Measurements from ENCODE around the gene YBEY. TPM values are rescaled to one million over a fixed set of nuclear protein-coding genes. Genes with fewer than 3 reads are reported as not detected.

Gene YBEY
- total and polyA plus RNA-seq, 8 donors: 4.4 to 15.3 (median 6.8) TPM

DNA sequence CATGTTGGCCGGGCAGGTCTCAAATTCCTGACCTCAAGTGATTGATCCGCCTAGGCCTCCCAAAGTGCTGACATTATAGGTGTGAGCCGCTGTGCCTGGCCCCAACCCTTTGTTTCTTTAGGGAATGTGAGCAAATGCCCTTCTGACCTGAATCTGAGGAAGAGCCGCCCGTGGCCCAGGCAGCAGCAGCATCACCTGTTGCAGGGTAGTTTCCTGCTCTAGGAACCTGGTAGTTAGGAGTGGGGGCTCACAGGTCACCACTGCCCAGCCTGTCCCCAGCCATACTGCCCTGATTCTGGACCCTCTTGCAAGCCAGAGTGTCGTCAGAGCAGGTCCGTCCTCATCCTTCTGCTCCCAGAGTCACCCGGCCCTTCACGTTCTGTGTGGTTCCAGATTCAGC, 13.0 kb downstream of the YBEY start:
- Histone ChIP-seq H3K36me3 (no peaks in the 10 kb centered on the region), H3K4me1 (no peaks in the 10 kb centered on the region), H3K9me3 (no peaks in the 10 kb centered on the region), H3K4me3 (no peak overlapping the region), H3K27ac (no peak overlapping the region), H3K27me3 (no peaks in the 10 kb centered on the region)
- DNase-seq (no peak), FAIRE-seq (no peak), ATAC-seq (no peak)
- WGBS, 2 donors: 86 to 87% methylated on average over 9 of the region's 9 CpGs
- TF ChIP-seq, protein P1, sequence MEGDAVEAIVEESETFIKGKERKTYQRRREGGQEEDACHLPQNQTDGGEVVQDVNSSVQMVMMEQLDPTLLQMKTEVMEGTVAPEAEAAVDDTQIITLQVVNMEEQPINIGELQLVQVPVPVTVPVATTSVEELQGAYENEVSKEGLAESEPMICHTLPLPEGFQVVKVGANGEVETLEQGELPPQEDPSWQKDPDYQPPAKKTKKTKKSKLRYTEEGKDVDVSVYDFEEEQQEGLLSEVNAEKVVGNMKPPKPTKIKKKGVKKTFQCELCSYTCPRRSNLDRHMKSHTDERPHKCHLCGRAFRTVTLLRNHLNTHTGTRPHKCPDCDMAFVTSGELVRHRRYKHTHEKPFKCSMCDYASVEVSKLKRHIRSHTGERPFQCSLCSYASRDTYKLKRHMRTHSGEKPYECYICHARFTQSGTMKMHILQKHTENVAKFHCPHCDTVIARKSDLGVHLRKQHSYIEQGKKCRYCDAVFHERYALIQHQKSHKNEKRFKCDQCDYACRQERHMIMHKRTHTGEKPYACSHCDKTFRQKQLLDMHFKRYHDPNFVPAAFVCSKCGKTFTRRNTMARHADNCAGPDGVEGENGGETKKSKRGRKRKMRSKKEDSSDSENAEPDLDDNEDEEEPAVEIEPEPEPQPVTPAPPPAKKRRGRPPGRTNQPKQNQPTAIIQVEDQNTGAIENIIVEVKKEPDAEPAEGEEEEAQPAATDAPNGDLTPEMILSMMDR (IDR thresholded peaks at IDR 0.05): no peak
- intact Hi-C loops (cut with DNase I): no loop called here

DNA sequence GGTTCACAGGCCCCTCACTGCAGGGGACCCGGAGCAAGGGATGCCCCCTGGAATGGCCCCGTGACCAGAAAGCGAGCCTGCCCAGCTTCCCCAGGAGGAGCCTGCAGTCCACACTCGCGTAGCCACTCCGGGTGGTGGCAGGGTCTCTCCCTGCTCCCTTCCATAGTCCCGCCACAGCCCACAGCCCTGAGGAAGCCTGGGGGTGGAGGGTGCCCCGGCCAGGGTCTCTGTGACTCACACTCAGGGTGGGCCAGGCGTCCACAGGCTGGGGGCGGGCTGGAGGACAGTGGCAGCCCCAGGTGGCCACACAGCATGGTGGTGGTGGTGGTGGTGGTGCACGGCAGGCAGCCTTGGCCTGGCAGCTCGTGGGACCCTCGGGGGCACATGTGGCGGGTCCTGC, 15.6 kb downstream of the YBEY start:
- H3K4me3 ChIP-seq: no peak overlapping the region
- no peaks in the 10 kb centered on the region for H3K9me3 ChIP-seq
- H3K27me3 ChIP-seq: no peaks in the 10 kb centered on the region
- no peaks in the 10 kb centered on the region for H3K36me3 ChIP-seq
- 95 to 98% methylated on average over 11 to 14 of the region's 14 CpGs for WGBS, 2 donors
- no peak for ATAC-seq
- H3K4me1 ChIP-seq: no peaks in the 10 kb centered on the region
- peak in 1 of 6 donors; percentile 70 for DNase-seq
- intact Hi-C loops (cut with DNase I): no loop called here
- TF ChIP-seq, protein P1 (IDR thresholded peaks at IDR 0.05): no peak
- no peak for FAIRE-seq
- no peak overlapping the region for H3K27ac ChIP-seq

DNA sequence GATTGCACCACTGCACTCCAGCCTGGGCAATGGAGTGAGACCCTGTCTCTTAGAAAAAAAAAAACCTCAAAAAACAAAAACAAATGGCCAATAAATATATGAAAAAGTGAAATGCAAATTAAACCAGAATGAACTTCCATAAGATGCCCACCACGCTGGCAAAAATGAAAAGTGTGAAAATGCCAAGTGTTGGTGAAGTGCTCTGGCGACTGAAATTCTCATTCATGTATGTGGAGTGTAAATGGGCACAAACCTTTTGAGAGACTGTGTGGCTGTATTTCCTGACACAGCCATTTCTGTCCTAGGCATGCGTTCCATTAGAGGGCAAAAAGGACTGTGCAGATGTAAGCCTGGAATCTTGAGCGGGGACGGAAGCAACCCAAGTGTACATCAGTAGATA, 18.3 kb downstream of the YBEY start:
- Histone ChIP-seq H3K36me3 (no peaks in the 10 kb centered on the region), H3K27me3 (no peaks in the 10 kb centered on the region), H3K9me3 (no peaks in the 10 kb centered on the region), H3K27ac (no peak overlapping the region), H3K4me1 (no peaks in the 10 kb centered on the region), H3K4me3 (no peak overlapping the region)
- FAIRE-seq (no peak), ATAC-seq (no peak), DNase-seq (no peak)
- TF ChIP-seq, protein P1 (IDR thresholded peaks at IDR 0.05): no peak
- intact Hi-C loops (cut with DNase I): no loop called here
- WGBS, 2 donors: 90 to 96% methylated on average over 5 of the region's 5 CpGs

DNA sequence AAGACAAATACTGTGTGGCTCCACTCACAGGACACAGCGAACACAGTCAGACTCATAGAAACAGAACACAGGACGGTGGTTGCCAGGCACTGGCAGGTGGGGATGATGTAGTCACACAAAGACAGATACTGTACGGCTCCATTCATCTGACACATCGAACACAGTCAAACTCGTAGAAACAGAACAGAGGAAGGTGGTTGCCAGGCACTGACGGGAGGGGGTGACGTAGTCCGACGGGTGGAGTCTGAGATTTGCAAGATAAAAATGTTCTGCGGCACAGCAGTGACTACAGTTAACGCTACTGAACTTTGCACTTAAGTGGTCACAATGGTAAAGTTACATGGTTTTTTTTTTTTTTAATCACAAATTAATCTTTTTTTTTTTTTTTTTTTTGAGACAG, 18.8 kb downstream of the YBEY start:
- DNase-seq (no peak), FAIRE-seq (no peak), ATAC-seq (peak in 3 of 4 donors; percentile 20 to 91 (median 84))
- WGBS, 2 donors: 92 to 94% methylated on average over 11 of the region's 11 CpGs
- Histone ChIP-seq H3K27ac (no peak overlapping the region), H3K4me3 (no peak overlapping the region), H3K4me1 (no peaks in the 10 kb centered on the region), H3K27me3 (no peaks in the 10 kb centered on the region), H3K9me3 (no peaks in the 10 kb centered on the region), H3K36me3 (no peaks in the 10 kb centered on the region)
- TF ChIP-seq, protein P1 (IDR thresholded peaks at IDR 0.05): no peak
- intact Hi-C loops (cut with DNase I): no loop called here

DNA sequence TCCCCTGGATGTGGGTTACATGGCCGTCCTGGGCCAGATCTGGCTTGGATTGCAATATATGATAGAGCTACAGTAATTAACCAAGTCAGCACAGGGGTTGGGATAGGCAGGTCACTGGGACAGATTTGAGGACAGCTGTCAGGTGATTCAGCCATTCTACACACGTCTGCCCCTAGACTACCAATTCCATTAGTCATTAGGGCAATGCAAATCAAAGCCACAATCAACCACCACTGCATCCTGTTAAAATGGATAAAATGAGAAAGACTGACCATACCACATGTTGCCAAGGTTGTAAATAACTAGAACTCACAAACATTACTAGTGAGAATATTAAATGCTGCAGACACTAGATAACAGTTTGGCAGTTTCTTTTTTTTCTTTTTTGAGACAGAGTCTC, 21.5 kb downstream of the YBEY start:
- H3K27ac ChIP-seq: no peak overlapping the region
- ATAC-seq: no peak
- H3K36me3 ChIP-seq: no peaks in the 10 kb centered on the region
- intact Hi-C loops (cut with DNase I): no loop called here
- DNase-seq: no peak
- 78 to 85% methylated on average over 2 of the region's 2 CpGs for WGBS, 2 donors
- H3K9me3 ChIP-seq: no peaks in the 10 kb centered on the region
- no peaks in the 10 kb centered on the region for H3K4me1 ChIP-seq
- TF ChIP-seq, protein P1 (IDR thresholded peaks at IDR 0.05): no peak
- H3K4me3 ChIP-seq: no peak overlapping the region
- FAIRE-seq: no peak
- no peaks in the 10 kb centered on the region for H3K27me3 ChIP-seq
